GM12878 (cell line): Measurements from ENCODE around the gene TUT1. TPM values are rescaled to one million over a fixed set of nuclear protein-coding genes. Genes with fewer than 3 reads are reported as not detected.

Source experiments
- ATAC-seq: fragments of 200-7000 bp; cut with Tn5 transposase; 3 replicates; pipeline ENCODE4 v1.9.1; 2020; ENCODE audit warnings: mild to moderate bottlenecking, moderate library complexity
- BruUV-seq: library from RNA; stranded (reverse); fragments of 400-500 nt; replicated peaks from 2 replicates; lab custom pipeline; 2021; lab: Mats Ljungman, UMichigan
- CTCF ChIA-PET: fragments of 300-600 bp; sonication (Branson Sonifier 250); formaldehyde crosslinking; extraction: SDS; loops from one replicate; lab custom pipeline; 2021; ENCODE audit warnings: inconsistent platforms; lab: Yijun Ruan, JAX
- POLR2A ChIA-PET: fragments of 350-600 bp; formaldehyde crosslinking; extraction: SDS; loops from one replicate; lab custom pipeline; 2021; ENCODE audit warnings: inconsistent platforms; lab: Charles Lee
- RAD21 ChIA-PET: fragments of 300-600 bp; sonication (Branson Sonifier 250); formaldehyde crosslinking; loops from one replicate; lab custom pipeline; 2023; ENCODE audit warnings: antibody characterized with exemption; ENCODE audit not compliant: unreplicated experiment; lab: Charles Lee
- SMC1A ChIA-PET: fragments of 300-600 bp; sonication (Branson Sonifier 250); formaldehyde crosslinking; loops from one replicate; lab custom pipeline; 2023; ENCODE audit not compliant: unreplicated experiment, uncharacterized antibody; lab: Charles Lee
- DNase-seq: peaks from one replicate; pipeline ENCODE4 v3.0.0-alpha.2; 2011; ENCODE audit warnings: low read depth, low spot score
- FAIRE-seq: peaks from 3 replicates; lab custom pipeline; 2011; peaks lifted over from hg19 to GRCh38; lab: Jason Lieb, UNC
- H2AFZ ChIP-seq: 2 replicates; pipeline ENCODE4 v1.6.0; 2011; ENCODE audit warnings: low read depth, low read length, control low read depth; ENCODE audit not compliant: control insufficient read depth
- H3K27ac ChIP-seq: 2 replicates; pipeline ENCODE4 v1.5.1; 2011; ENCODE audit warnings: control low read depth; ENCODE audit not compliant: control insufficient read depth, insufficient read depth
- H3K27me3 ChIP-seq, 2 experiments: replicated peaks in 1 of 2; 2 replicates each; pipeline versions ENCODE4 v1.6.0 to v1.6.1; 2011; ENCODE audit warnings: low read length in 1 of 2; ENCODE audit not compliant: control insufficient read depth in 2 of 2, insufficient read depth in 2 of 2
- H3K36me3 ChIP-seq, 2 experiments: 2 replicates each; pipeline ENCODE4 v1.5.1; 2011; ENCODE audit warnings: low read length in 1 of 2; ENCODE audit not compliant: control insufficient read depth in 2 of 2, insufficient read depth in 2 of 2
- H3K4me1 ChIP-seq: 2 replicates; pipeline ENCODE4 v1.6.1; 2011; ENCODE audit warnings: mild to moderate bottlenecking, low read length, moderate library complexity, mixed read lengths; ENCODE audit not compliant: control insufficient read depth, insufficient read depth
- H3K4me2 ChIP-seq: 2 replicates; pipeline ENCODE4 v1.6.0; 2011; ENCODE audit warnings: control low read depth; ENCODE audit not compliant: control insufficient read depth, insufficient read depth
- H3K4me3 ChIP-seq: fragments of 200-600 bp; sonication (generic); 2 replicates; pipeline ENCODE4 v1.5.1; 2016
- H3K79me2 ChIP-seq: 2 replicates; pipeline ENCODE4 v1.6.0; 2011; ENCODE audit warnings: low read length; ENCODE audit not compliant: control insufficient read depth, insufficient read depth
- H3K9ac ChIP-seq: 2 replicates; pipeline ENCODE4 v1.8.0; 2011; ENCODE audit warnings: low read length, control low read depth, mixed read lengths; ENCODE audit not compliant: control insufficient read depth, insufficient read depth
- H3K9me3 ChIP-seq: replicated peaks from 3 replicates; pipeline ENCODE4 v1.5.1; 2011; ENCODE audit warnings: mild to moderate bottlenecking, low read length; ENCODE audit not compliant: control insufficient read depth, insufficient read depth
- H4K20me1 ChIP-seq: 2 replicates; pipeline ENCODE4 v1.6.0; 2011; ENCODE audit not compliant: control insufficient read depth, insufficient read depth
- CREB1 ChIP-seq: IDR thresholded peaks from 2 replicates; pipeline ENCODE4 v1.6.1; 2012; ENCODE audit warnings: low read depth, mild to moderate bottlenecking, inconsistent platforms
- CTCF ChIP-seq, 3 experiments: IDR thresholded peaks in 2 of 3; conservative IDR thresholded peaks in 1 of 3; 2 replicates each; pipeline ENCODE4 v1.5.1; 2011; ENCODE audit warnings: low read depth in 3 of 3, low read length in 3 of 3, mild to moderate bottlenecking in 3 of 3, control low read depth in 2 of 3, moderate library complexity in 2 of 3, inconsistent platforms in 1 of 3, mixed read lengths in 1 of 3; ENCODE audit not compliant: control insufficient read depth in 2 of 3, insufficient read depth in 1 of 3; ENCODE audit errors: extremely low read depth in 1 of 3
- GABPA ChIP-seq: IDR thresholded peaks from 2 replicates; pipeline ENCODE4 v1.6.1; 2014; ENCODE audit warnings: antibody characterized with exemption, low read depth, mild to moderate bottlenecking, inconsistent platforms
- GATAD2B ChIP-seq: fragments of 450-650 bp; conservative IDR thresholded peaks from 2 replicates; pipeline ENCODE4 v1.6.1; 2017; ENCODE audit warnings: low read depth, mild to moderate bottlenecking, moderate library complexity
- MTA3 ChIP-seq: IDR thresholded peaks from 2 replicates; pipeline ENCODE4 v1.6.1; 2012; ENCODE audit warnings: low read length, inconsistent platforms, borderline replicate concordance
- RBBP5 ChIP-seq: fragments of 200-600 bp; sonication (generic); conservative IDR thresholded peaks from 2 replicates; pipeline ENCODE4 v1.6.1; 2016
- RELA ChIP-seq: fragments of 450-650 bp; IDR thresholded peaks from 2 replicates; pipeline ENCODE4 v1.8.0; 2014; ENCODE audit warnings: borderline replicate concordance; ENCODE audit not compliant: partially characterized antibody
- RUNX3 ChIP-seq: IDR thresholded peaks from 2 replicates; pipeline ENCODE4 v1.6.1; 2012; ENCODE audit warnings: low read length, inconsistent platforms
- SIX5 ChIP-seq: IDR thresholded peaks from 2 replicates; pipeline ENCODE4 v1.6.1; 2011; ENCODE audit warnings: mild to moderate bottlenecking, low read depth, low read length, moderate library complexity; ENCODE audit not compliant: severe bottlenecking
- ZNF24 ChIP-seq: fragments of 450-650 bp; IDR thresholded peaks from 2 replicates; pipeline ENCODE4 v1.6.1; 2017; ENCODE audit warnings: antibody characterized with exemption, mild to moderate bottlenecking
- ZNF622 ChIP-seq: fragments of 450-650 bp; IDR thresholded peaks from 2 replicates; pipeline ENCODE4 v1.6.1; 2017; ENCODE audit warnings: mild to moderate bottlenecking, inconsistent platforms
- ZZZ3 ChIP-seq: IDR thresholded peaks from 2 replicates; pipeline ENCODE4 v1.6.1; 2011; ENCODE audit warnings: low read depth; ENCODE audit not compliant: control insufficient read depth, insufficient read length
- WGBS: methylation state at CpG from one replicate; pipeline ENCODE4 v1.1.6; 2016; ENCODE audit warnings: low lambda C conversion rate; ENCODE audit not compliant: insufficient replicate concordance, insufficient coverage; ENCODE audit errors: missing lambda C conversion rate; 5-methylcytosine and 5-hydroxymethylcytosine counted together
- in situ Hi-C: fragments of 300-500 bp; cut with MboI; formaldehyde crosslinking; loops from 9 replicates; pipeline ENCODE4 v1.14.3; 2018; ENCODE audit warnings: mixed read lengths
- intact Hi-C: fragments of 100-400 bp; cut with micrococcal nuclease; formaldehyde crosslinking; loops from one replicate; pipeline ENCODE4 v1.14.2; 2022; ENCODE audit not compliant: unreplicated experiment
- polyA plus RNA-seq, 11 experiments: library from polyadenylated mRNA; depleted of rRNA in 4 of 11; unstranded in 6 of 11; stranded (reverse) in 5 of 11; fragments of >200 nt; fragmentation: Nextera tagmentation in 4 of 11; fragmentation: Illumina TruSeq in 1 of 11; extraction: Ambion mirVana in 4 of 11; extraction: Trizol in 1 of 11; gene quantifications; 1 replicate in 1 of 11; 2 replicates in 10 of 11; pipeline versions ENCODE4 v1.2.1 to v1.2.3, GENCODE V29; 2011 to 2016; ENCODE audit warnings: inconsistent platforms in 2 of 11, missing spikeins in 2 of 11, low read depth in 1 of 11
- total RNA-seq, 4 experiments: library from RNA; depleted of rRNA in 3 of 4; stranded (reverse); fragments of >200 nt in 3 of 4; fragmentation: Illumina TruSeq in 1 of 4; extraction: Trizol in 1 of 4; gene quantifications; 2 replicates each; pipeline versions ENCODE4 v1.2.1 to v1.2.3, GENCODE V29; 2013 to 2021
- TF ChIP-seq, protein P1 (sequence below): fragments of 450-650 bp; IDR thresholded peaks from 2 replicates; pipeline ENCODE4 v1.6.1; 2016; ENCODE audit warnings: mild to moderate bottlenecking
- TF ChIP-seq, protein P2 (sequence below): IDR thresholded peaks from 2 replicates; pipeline ENCODE4 v1.6.1; 2012; ENCODE audit warnings: low read length, inconsistent platforms
- TF ChIP-seq, protein P3 (sequence below): fragments of 450-650 bp; IDR thresholded peaks from 2 replicates; pipeline ENCODE4 v1.6.1; 2018; ENCODE audit warnings: borderline replicate concordance, mild to moderate bottlenecking; ENCODE audit not compliant: partially characterized antibody

TUT1 gene
- total and polyA plus RNA-seq, 10 of the 15 experiments (the other 5 are each of a cell fraction or from before 2014, with no cell fraction given), result 1.1 to 29.9 (median 16.2) TPM

GRCh38 chr11:62601372-62602140 lies 10.2 kb upstream of the TUT1 start, which contains the start of gene MTA2:
Gene MTA2 (minus strand): TSS chr11:62601865. CDS start chr11:62601450, 415 bp downstream.
- peak; percentile 97 for FAIRE-seq
- Histone ChIP-seq H2AFZ (peak within 1 kb of the TSS; percentile 25), H3K79me2 (peaks cover 40% of the 10 kb centered on the region), H3K4me2 (peak within 1 kb of the TSS; percentile 99), H3K4me3 (peak within 1 kb of the TSS; percentile 91), H3K27ac (peak within 1 kb of the TSS; percentile 97), H4K20me1 (no peaks in the 10 kb centered on the region; the same call in 1 of the 2 replicates), H3K27me3 (no peaks in the 10 kb centered on the region), H3K36me3 (peaks cover 16 to 31% of the 10 kb centered on the region in 2 experiments), H3K4me1 (peaks cover 19% of the 10 kb centered on the region), H3K9ac (peak within 1 kb of the TSS; percentile 99), H3K9me3 (no peaks in the 10 kb centered on the region)
- ChIA-PET RAD21 (interaction anchor here (0.7 to 3.9 kb wide), 11 partner anchors 10 to 207 kb away, joined by 3 to 36 read pairs (median 4); partner anchors contain the start of genes B3GAT3, C11orf98, CSKMT and EEF1G), CTCF (interaction anchor here (0.7 to 2.7 kb wide), 7 partner anchors 10 to 207 kb away, joined by 3 to 27 read pairs (median 4); partner anchors contain the start of genes B3GAT3 and TUT1), POLR2A (interaction anchor here (0.6 to 2.4 kb wide), 22 partner anchors 9 to 254 kb away, joined by 3 to 30 read pairs (median 5); partner anchors contain the start of genes B3GAT3, C11orf98, CSKMT and EEF1G), SMC1A (interaction anchor here (0.8 to 3.1 kb wide), 8 partner anchors 10 to 109 kb away, joined by 3 to 30 read pairs (median 5); partner anchors contain the start of genes B3GAT3, C11orf98 and TUT1)
- in situ Hi-C loops, result no loop called here
- WGBS, result under 1% methylated on average over 79 of the region's 83 CpGs
- intact Hi-C loops, result loop anchor here (5.0 kb wide), 2 partner anchors 106 to 126 kb away; partner anchors contain the start of genes BSCL2, GNG3, HNRNPUL2 and TTC9C
- BruUV-seq, result no TSS peak
- DNase-seq, result peak; percentile 87
- ATAC-seq, result peak; percentile 92
- TF ChIP-seq ZNF24 (no peak), MTA3 (no peak), SIX5 (no peak), CTCF (IDR thresholded peaks at IDR 0.05 in 2 of 3, conservative IDR thresholded peaks at IDR 0.05 in 1 of 3; ENCODE audit: control insufficient read depth in 2 of 3, extremely low read depth in 1 of 3, insufficient read depth in 1 of 3, low read depth in 3 of 3, low read length in 3 of 3) (0 out of 6 replicates have a peak, but pooled peaks of 1 of the 3 experiments have one; percentile 7), GATAD2B (peak; percentile 81; the same call in 1 of the 2 replicates), ZZZ3 (no peak), GABPA (no peak), RELA (no peak), RBBP5 (no peak), ZNF622 (no peak), CREB1 (no peak), RUNX3 (no peak)
- TF ChIP-seq, protein P1, sequence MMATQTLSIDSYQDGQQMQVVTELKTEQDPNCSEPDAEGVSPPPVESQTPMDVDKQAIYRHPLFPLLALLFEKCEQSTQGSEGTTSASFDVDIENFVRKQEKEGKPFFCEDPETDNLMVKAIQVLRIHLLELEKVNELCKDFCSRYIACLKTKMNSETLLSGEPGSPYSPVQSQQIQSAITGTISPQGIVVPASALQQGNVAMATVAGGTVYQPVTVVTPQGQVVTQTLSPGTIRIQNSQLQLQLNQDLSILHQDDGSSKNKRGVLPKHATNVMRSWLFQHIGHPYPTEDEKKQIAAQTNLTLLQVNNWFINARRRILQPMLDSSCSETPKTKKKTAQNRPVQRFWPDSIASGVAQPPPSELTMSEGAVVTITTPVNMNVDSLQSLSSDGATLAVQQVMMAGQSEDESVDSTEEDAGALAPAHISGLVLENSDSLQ, result peak; percentile 55
- TF ChIP-seq, protein P2, sequence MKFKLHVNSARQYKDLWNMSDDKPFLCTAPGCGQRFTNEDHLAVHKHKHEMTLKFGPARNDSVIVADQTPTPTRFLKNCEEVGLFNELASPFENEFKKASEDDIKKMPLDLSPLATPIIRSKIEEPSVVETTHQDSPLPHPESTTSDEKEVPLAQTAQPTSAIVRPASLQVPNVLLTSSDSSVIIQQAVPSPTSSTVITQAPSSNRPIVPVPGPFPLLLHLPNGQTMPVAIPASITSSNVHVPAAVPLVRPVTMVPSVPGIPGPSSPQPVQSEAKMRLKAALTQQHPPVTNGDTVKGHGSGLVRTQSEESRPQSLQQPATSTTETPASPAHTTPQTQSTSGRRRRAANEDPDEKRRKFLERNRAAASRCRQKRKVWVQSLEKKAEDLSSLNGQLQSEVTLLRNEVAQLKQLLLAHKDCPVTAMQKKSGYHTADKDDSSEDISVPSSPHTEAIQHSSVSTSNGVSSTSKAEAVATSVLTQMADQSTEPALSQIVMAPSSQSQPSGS, result no peak; the same call in 1 of the 2 replicates
- TF ChIP-seq, protein P3, sequence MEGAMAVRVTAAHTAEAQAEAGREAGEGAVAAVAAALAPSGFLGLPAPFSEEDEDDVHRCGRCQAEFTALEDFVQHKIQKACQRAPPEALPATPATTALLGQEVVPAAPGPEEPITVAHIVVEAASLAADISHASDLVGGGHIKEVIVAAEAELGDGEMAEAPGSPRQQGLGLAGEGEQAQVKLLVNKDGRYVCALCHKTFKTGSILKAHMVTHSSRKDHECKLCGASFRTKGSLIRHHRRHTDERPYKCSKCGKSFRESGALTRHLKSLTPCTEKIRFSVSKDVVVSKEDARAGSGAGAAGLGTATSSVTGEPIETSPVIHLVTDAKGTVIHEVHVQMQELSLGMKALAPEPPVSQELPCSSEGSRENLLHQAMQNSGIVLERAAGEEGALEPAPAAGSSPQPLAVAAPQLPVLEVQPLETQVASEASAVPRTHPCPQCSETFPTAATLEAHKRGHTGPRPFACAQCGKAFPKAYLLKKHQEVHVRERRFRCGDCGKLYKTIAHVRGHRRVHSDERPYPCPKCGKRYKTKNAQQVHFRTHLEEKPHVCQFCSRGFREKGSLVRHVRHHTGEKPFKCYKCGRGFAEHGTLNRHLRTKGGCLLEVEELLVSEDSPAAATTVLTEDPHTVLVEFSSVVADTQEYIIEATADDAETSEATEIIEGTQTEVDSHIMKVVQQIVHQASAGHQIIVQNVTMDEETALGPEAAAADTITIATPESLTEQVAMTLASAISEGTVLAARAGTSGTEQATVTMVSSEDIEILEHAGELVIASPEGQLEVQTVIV, result peak; percentile 20
